GM20431 (cell line): ENCODE data around the gene SMARCA5.
"Not testable (repeated sequence)": the region's sequence is repeated elsewhere in the genome, so short reads cannot be mapped to it uniquely, and the experiment has no call there.

Source experiments
- in situ Hi-C: fragments of 300-500 bp; cut with MseI, MboI; formaldehyde crosslinking; loops from one replicate; pipeline ENCODE4 v1.15.0; 2020; ENCODE audit warnings: low sequenced_read_pairs; ENCODE audit not compliant: unreplicated experiment

The SMARCA5 gene

DNA sequence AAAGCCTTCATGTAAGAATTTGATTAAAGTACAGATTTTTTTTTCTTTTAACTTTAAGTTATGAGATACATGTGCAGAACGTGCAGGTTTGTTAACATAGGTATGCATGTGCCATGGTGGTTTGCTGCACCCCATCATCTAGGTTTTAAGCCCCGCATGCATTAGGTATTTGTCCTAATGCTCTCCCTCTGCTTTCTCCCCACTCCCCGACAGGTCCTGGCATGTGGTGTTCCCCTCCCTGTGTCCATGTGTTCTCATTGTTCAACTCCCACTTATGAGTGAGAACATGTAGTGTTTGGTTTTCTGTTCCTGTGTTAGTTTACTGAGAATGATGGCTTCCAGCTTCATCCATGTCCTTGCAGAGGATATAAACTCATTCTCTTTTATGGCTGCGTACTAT is 14.5 kb downstream of the SMARCA5 start:
- in situ Hi-C loops = not testable (repeated sequence)

DNA sequence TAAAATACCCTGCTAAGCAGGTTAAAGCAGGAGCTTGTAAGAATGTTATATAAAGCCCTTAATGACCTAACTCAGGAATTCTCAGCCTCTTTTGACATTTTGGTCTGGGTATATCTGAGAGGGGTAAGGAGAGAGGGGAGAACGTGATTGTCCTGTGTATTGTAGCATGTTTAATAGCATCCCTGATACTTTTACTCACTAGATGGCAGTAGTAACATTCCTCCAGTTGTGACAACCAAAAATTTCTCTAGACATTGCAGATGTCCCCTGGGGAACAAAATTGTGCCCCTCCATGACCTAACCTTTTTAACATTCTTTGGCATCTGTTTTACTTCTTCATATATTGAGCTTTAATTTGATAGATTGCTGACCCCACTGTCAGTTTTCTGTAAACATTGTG is 17.9 kb downstream of the SMARCA5 start:
- in situ Hi-C loops = no loop called here

DNA sequence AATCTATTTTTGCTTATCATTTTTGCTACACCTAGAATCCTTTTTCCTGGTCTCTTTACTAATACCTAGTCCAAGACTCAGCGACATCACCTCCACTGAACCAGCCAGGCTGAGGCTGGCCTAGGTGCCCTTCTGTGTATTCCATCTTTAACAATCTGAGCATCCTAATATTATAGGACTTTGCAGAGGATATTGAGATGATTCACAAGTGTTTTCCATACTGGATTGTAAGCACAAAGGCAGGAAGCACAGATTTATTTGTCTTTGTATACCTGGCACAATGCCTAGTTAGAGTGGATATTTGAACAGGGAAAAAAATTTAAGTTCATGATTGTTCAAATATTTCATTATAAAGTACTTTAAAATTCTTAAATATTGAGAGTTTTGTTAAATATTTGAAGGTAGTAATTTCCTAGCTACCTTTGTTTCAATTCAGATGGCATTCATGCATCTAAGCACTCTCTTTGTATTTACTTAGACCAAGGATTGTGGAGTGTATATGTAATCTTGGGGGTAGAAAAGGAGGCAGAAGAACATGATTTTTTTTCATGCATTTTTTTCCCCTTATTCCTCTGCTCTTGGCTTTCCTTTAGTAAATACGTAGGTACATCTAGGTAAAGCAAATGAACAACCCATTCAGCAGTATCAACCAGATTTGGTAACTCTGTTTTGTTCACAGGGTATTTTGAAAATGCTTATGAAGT is 18.4 kb downstream of the SMARCA5 start:
- in situ Hi-C loops = no loop called here

DNA sequence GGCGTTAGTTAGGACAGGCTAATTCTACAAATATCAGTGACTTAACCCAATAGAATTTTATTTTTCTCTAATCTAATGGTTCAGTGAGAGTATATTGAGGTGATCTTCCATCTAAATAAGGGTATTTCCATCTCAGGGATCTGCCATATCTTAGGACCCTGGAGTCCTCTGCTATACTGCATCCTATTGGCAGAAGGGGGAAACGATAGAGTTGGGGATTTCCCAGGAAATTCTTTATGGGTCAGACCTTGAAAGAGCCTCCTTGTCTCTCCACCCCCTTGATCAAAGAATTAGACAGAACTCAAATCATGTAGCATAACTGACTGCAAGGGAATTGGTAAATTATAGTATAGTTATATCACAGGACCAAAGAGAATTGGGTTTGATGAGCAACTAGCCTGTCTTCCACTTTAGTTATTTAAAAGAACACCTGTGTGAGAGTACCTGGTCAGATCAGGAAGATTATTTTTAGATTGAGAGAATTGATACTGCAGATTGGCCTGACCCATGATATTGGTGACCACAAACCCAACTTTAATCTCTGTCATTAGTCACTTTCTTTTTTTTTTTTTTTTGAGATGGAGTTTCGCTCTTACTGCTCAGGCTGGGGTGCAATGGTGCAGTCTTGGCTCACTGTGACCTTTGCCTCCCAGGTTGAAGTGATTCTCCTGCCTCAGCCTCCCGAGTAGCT is 25.6 kb downstream of the SMARCA5 start:
- in situ Hi-C loops = no loop called here

DNA sequence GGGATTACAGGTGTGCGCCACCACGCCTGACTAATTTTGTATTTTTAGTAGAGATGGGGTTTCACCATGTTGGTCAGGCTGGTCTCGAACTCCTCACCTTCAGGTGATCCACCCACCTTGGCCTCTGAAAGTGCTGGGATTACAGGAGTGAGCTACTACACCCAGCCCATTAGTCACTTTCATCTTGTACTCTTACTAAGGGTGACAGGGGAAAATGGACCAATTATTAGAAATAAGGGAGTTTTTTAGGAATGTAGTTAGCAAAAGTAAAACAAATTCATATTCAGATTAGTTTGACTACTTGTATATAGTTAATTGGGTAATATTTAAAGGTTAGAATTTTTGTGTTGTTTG is 26.1 kb downstream of the SMARCA5 start:
- in situ Hi-C loops = no loop called here

DNA sequence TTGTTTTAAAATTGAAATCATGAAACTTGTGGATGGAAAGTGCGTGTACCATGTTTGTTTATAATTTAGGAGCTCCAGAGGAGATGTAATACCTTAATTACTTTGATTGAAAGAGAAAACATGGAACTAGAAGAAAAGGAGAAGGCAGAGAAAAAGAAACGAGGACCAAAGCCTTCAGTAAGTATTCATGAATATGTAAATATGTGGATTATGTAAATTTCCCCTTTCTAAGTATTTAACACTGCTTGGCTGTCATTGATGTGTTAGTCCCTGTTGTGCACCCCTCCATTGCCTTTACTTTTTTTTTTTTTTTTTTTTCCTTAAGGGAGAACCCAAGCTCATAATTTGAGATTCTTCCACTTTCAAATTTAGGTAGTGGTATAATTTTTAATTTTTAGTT is 36.4 kb downstream of the SMARCA5 start:
- in situ Hi-C loops = no loop called here

DNA sequence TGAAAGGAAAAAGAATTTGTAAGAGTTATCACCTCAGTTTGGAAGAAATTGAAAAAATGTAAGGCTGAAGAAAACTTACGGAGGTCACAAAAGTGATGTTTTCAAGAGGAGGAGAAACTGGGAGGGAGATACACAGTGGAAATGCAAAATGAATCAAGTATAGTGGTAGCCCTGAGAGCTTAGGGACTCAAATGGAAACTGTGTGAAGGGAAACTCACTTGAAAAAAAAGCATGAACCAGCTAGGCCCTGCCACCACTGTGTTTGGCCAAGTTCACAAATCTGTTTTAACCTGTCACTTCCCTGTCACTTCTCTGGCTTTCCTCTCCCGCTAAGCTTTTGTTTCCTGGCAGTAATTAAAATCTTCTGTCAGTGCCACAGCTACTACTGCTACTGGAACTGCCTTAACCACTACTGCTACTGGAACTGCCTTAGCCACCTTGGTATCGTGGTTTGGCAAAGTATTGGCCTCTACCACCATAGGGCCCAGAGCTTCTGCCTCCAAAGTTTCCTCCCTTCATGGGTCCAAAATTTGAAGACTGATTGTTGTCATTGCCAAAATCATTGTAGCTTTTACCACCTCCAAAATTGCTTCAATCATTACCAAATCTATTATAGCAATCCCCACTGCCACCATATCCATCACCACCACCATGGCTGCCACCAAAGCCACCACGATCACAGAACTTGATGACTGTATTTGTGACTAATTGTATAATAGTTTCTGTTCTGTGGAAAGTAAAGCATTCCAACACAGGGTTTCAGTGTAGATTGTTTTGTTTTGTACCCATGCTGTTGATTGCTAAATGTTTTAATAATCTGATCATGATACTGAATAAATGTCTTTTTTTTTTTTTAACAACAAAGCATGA is 41.5 kb downstream of the SMARCA5 start:
- in situ Hi-C loops = no loop called here

DNA sequence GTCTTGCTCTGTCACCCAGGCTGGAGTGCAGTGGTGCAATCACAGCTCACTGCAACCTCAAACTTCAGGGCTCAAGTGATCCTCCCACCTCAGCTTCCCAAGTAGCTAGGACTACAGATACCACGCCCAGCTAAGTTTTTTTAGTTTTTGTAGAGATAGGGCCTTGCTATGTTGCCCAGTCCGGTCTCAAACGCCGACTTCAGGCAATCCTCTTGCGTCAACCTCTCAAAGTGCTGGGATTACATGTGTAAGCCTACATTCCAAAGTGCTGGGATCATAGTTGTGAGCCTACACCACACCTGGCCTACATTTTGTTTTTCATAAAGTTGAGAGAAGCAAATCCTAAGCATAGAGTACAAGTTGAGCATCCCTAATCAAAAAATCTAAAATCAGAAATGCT is 42.2 kb downstream of the SMARCA5 start:
- in situ Hi-C loops = no loop called here

DNA sequence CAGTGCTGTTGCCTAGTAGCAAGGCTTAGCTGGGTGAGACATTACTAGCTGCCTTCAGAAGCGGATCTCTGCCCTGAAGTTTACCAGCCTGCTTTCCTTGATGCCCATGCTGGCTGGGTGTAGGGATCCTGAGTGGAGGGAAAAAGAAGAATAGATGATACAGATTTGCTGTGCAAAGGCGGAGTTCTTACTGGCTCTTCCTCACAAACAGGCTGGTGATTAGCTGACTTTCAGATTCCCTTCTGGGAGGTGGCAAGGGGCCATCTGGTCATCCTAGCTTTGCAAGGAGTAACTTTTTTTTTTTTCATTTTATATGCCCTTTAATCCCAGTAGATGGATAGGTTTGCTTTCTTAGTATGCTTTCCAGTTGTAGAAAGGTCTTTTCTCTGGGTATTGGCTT is 44.8 kb downstream of the SMARCA5 start:
- in situ Hi-C loops = no loop called here

DNA sequence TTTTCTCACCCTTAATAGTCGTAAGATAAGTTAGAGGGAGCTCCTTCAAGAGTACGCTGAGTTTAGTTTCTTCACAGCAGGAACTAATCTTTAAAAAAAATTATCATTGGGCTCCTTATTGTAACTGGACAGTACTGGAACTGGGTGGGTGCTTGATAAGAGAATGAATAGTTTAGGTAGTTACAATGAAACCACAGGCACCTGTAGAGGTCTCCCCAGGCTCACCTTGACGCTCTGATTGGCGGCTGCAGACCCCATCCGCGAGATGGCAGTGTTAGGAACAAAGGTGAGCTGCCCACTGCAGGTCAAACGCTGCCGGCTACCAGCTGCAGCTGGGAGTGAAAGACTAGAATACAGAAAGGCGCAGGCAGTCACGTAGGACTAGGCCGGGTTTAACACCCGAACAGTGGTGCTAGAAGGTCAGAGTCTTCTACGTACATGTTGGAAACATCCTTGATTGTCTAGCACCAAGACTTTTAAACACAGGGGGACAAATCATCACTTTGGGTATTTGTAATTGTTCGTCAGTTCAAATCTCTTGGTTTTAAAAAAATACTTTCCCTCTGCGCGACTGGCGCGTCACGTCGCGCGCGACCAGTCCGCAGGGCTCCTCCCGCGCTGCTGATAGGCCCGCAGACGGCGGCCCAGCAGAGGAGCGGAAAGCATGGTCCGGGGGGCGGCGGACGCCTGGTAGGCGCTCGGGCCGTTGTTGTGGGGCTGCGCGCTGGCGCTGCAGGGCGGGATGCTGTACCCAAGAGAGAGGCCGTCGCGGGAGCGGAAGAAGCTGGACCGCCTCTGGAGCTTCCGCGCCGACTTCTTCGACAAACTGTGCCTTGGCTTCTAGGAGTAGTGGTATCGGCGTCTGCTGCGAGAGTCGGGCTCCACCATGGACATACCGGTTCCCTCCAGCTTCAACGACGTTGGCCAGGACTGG is 45.6 kb downstream of the SMARCA5 start:
- in situ Hi-C loops = no loop called here

DNA sequence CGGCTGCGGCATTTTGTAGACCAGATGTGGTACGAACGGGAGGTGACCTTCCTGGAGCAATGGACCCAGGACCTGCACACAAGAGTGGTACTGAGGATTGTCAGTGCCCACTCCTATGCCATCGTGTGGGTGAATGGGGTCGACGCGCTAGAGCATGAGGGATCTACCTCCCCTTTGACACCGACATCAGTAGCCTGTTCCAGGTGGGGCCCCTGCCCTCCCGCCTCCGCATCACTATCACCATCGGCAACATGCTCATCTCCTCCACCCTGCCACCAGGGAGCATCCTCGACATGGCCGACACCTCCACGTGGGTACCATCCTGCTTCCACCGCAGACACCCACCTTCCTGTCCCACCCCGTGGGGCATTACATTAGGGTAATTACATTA is 46.2 kb downstream of the SMARCA5 start:
- in situ Hi-C loops = no loop called here

DNA sequence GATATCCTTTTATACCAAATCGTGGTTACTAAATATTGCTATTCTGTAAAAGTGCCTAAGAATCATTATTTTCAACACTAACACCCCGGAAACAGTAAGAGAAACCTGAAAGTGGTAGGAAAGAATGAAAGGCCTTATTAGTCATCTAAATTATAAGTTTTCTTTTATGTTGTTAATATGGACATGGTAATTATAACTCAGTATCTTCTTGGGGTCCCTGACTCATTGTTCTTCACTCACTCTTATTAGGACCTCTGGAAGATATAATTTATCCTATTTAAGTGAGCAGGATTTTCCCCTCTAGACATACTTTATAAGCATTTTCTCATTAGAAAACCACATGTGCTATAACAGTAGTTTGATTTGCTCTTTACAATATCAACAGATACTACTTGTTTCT is 51.0 kb downstream of the SMARCA5 start:
- in situ Hi-C loops = no loop called here

DNA sequence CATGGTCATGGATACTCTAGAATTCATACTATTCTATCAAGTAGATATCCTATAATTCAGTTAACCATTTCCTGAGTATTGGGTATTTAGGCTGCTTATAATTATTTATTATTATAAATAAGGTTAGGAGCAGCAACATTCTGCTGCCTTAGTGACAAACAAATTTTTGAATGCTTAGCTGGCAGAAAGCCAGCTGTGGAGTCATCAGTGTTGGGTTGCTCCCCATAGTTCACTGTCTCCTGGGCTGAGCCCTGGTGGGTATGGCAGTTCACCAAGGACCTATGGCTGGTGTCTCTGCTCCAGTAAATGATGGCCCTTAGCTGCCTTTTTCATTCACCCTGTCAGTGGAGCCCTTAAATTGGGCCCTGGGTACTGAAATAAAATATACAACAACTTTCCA is 61.8 kb downstream of the SMARCA5 start:
- in situ Hi-C loops = no loop called here

DNA sequence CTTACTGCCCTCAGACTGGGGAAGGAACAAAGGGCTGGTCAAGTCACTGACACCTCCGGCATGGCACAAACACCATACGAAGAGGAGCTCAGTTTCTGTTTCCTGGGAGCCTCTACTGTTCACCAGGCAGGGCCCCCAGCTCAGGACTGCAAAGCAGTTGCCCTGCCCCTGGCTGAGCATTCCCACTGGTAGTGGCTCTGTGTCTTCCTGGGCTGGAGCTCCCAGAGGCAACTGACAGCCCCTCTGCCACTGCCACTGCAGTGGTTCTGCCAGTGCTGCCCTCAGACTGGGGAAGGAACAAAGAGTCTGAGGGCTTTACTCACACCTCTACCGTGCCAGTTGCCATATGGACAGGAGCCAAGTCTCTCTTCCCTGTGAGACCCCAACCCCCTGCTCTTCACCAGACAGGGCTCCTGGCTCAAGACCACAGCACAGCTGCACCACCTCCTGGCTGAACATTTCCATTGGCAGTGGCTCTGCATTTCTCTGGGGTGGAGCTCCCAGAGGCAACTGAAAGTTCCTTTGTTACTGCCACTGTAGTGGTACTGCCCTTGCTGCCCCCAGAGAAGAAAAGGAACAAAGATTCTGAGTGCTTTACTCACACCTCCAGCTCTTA is 67.9 kb downstream of the SMARCA5 start:
- in situ Hi-C loops = no loop called here

DNA sequence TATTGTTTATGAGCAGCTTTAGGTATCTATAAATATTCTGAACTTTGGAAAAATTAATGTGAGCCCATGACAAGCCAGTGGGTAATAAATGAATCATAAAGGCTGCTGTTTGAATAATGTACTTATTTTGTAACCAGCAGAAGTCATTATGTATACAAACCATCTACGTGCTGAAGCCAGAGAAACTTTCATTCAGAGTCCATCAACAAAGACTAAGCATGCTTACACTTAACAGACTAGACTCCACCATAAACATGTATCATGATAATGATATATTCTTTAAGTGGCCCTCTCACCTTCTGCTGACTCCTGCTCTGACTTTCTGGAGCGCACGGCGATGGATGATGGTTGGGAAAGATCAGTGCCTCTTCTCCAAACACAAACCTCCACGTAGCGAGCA is 72.0 kb downstream of the SMARCA5 start:
- in situ Hi-C loops = no loop called here

DNA sequence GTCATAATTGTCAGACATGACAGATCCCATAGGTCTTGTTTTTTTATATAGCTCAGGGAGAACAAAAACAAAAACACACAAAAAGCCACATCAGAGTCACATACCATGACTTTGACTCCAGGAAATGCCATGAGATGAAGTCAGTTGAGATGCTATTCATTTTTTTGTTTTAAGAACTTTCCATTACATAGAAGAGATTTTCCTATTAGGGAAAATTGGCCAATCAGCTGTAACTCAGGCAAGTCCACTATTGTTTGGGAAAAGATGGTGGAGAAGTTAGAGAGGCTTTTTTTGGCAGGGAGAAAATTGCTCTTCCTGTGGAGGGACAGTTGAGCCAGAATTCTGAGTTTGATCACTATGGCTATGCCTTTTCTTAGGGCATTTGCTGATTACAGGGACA is 72.6 kb downstream of the SMARCA5 start:
- in situ Hi-C loops = no loop called here

DNA sequence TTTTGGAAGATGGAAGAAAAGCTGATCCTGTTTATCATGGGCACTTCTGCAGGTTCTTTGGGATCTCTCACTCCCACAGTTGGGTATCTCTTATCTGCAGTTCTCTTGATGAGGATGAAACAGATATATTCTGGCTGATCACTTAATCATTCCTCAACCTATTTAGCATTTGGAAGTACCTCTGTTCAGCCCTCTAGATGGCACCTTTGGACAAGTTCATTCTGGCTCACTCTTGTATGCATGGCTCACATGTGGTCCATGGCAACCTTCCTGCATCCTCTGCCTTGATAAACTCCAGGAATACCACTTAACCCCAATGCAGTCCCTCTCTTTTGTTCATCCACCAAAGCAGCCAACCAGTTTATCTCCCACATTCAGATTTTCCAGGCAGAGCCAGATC is 74.2 kb downstream of the SMARCA5 start:
- in situ Hi-C loops = no loop called here

DNA sequence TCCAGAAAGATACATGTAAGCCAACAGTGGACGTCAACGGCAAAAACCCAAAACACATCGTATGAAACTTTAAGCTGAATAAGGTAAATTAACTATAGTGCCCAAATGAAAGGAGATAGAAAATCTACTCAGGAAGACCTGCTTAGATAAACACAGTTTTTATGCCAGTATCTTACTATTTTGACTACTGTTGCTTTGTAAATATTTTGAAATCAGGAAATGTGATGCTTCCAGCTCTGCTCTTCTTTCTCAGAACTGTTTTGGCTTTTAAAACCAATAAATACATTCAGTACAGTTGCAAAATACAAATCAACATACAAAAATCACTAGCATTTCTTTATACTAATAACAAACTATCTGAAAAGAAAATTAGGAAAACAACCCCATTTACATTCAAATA is 83.8 kb downstream of the SMARCA5 start:
- in situ Hi-C loops = no loop called here

DNA sequence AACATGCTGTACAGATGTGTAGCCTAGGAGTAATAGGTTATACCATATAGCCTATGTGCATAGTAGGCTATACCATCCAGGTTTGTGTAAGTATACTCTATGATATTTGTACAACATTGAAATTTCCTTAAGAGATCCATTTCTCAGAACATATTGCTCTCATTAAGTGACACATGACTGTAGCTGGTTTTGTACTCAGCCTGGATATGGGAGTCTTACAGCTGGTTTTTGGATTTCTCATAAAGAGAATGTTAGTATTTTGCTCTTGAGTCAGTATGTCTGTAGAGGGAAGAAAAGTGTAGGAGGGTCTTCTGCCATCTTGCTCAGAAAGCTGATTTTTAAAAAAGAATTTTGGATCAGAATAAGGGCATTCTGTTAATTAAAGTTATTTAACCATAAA is 85.3 kb downstream of the SMARCA5 start:
- in situ Hi-C loops = no loop called here

DNA sequence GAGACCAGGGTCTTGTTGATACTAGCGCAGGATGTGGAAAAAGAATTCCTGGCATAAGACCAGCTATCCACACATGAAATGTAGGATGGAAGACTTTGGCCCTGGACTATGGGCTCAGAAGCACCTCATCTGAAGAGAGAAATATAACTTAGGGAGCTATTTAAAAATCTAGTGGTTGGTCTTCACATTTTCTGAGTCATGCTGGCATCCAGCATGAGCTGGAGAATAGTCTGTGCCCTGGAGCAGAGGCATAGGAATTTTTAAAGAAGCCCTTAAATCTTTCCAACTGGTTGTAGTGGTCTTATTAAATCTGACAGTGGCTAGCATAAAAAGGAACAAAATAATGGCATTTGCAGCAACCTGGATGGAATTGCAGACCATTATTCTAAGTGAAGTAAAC is 86.3 kb downstream of the SMARCA5 start:
- in situ Hi-C loops = no loop called here
